Stimulated activated CD8-positive, alpha-beta memory T cell treated with anti-CD3 and anti-CD28 coated beads, Interleukin-12 subunit alpha, Interleukin-12 subunit beta, amount 100 ng/mL, for 24 hours (primary cell): ENCODE data around the gene DSTN.

Source experiments
- DNase-seq: peaks from one replicate; pipeline ENCODE4 v3.0.0-alpha.2; 2020; ENCODE audit errors: extremely low read depth

The DSTN gene

DNA sequence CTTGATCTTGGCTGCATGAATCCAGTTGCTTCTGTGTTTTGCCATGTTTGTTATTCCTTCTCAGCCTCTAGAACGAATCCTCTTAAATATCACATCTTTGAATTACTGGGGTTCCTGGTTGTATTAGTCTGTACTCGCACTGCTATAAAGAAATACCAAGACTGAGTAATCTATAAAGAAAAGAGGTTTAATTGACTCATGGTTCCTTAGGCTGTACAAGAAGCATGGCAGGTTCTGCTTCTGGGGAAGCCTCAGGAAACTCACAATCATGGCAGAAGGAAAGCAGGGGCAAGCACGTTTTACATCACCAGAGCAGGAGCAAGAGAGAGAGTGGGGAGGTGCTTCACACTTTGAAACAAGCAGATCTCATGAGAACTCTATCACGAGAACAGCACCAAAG, 20.7 kb upstream of the DSTN start:
- no peak for DNase-seq

DNA sequence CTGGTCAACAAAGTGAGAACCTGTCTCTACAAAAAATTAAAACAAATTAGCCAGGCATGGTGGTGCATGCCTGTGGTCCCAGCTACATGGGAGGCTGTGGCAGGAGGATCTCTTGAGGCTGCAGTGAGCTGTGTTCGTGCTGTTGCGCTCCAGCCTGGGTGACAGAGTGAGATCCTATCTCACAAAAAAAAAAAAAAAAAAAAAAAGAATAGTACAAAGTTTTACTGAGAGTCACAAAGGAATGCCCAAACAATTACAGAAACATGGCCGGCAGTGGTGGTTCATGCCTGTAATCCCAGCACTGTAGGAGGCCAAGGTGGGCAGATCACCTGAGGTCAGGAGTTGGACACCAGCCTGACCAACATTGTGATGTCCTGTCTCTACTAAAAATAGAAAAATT, 14.8 kb upstream of the DSTN start:
- DNase-seq = no peak

DNA sequence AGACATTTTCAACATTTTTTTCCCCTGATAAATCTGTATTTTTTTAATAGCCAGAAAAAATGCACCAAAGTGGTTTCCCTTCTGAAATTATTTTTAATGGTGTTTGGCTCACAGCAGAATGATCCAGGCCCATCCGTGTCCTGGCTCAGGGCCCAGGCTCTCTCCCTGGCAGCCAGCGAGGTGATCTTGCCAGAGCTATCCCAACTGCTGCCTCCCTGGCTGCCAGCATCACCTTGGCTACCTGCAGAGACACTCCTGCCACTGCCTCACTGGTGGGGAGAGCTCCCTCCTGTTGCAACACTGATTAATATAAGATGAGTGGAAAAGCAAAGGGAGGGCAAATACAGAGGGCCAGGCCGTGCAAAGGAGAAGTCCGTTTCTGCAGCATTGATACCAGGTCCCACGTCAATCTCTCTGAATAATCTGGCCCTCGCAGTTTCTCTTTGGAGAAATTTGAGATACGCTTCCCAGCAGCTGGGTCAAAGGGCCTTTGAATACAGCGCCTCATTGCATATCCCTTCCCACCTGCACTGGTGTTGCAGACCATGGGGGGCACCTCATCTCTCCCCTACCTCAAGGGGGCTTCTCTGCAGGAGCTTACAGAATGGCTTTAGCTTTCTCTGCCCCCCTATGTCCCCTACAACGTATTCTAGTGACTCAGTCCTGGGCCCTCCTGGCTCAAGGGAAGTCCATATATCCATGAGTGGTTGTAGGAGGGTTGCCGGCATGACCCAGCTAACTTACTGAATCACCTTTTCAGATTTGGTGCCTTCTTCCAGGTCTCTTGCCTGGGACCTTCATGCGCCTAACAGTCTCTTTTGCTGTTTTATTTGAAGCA, 12.8 kb upstream of the DSTN start:
- no peak for DNase-seq

DNA sequence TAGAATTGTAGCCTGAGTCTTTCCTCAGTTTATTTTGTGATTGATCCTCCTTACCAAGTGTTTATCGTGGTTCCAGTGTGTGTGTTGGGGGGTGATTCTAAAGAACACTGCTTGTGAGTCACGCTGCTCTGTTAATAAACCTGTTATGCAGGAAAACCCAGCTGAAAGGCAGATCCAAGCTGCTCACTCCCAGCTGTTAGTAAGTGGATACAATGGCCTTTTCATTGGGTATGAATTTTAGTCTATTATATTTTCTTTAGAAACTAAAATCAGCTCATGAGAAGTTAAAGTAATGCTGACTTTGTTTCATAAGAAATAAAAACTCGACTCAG, 12.2 kb upstream of the DSTN start:
- DNase-seq = no peak

DNA sequence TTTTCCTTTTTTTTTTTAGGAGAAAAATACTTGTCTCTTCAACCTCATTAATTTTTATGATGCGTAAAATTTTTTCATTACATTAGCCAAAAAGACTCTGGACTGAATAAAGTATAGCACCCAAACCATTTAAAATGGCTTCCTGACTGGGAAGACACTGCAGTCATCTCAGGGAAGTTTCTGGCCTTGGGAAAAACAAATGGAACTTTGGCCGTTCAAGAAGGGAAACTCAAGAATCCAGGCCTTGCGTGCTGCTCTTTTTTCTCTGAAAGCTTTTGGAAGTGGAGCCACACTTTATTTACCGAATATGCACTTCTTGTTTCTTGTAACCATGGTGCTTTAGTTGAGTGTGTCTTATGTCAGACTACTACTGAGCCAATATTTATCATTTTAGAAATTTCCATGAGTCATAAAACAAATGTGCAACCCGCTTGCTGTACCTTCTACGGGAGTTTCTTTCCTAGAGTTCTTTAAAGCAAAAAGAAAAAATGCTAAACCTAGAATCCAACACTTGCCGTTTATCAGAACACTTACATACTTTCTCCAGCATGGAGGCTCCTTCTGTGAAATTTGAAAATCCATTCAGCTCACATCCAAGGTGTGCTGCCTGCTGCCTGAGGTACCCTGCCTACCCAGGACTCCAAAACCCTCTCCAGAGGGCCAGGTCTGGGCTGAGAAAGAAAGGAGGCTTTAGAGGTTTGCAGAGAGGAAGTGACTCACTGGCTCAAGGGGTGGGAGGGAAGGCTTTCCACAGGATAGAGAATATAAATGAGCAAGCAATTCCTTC, 11.5 kb upstream of the DSTN start:
- no peak for DNase-seq

DNA sequence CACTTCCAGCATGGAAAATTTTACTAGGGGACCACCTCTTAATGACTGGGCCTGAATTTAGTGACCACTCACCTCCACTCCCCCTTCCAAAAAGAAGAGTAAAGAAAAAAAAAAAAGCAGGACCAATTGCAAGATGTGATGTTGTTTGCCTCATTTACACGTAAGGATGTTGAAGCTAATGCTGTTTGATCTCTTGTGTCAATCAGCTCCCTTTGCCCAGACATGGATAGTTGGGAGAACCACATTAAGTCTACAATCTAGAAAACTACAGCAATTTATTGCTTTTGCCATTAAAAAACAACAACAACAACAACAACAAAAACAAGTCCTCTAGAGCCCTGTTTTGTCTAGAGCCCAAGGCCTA, 11.0 kb upstream of the DSTN start:
- DNase-seq = no peak

DNA sequence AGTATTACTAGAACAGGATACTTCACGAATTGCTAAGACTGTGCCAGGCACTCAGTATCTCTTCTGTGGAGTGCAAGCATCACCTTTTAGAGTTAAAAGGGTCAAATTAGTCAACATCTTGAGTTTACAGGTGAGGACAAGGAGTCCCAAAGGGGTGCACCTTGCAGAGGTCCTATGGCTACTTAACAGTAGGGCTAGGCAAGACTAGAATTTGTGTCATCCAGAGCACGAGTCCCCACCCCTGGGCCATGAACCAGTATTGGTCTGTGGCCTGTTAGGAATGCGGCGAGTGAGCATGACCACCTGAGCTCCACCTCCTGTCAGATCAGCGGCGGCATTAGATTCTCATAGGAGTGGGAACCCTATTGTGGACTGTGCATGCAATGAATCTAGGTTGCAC, 10.5 kb upstream of the DSTN start:
- no peak for DNase-seq

DNA sequence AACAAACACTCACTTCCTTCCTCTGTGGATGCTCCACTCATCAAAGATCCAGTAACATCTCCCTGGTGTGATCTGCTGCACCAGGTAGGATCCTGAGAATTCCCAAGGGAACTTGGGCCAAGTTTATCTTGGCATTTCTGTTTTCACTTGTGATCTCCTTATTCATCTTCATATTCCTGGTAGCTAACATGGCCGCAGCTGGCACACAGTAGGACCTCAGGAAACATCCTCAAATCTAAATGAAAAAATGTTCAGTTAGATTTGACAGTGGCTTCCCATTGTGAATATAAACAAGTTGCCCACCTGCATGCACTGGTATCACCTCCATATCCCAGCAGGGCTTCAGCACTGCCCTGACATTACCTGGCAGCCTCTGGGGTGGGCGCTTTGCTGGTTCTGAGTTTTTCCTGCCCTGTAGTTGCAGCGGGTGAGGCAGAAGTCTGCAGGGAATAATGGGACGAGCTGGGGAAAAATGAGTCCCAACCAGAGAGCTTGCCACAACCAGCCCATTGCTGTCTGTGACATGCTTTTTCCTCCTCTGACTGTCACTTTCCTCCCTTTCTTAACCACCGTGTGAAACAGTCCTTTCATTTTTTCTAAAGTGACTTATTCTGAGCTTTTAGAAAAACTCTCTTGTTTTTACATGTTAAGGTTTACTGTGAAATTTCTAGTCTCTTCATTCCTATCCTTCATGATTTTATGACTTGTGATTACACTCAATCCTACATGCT, 9.4 kb upstream of the DSTN start:
- no peak for DNase-seq

DNA sequence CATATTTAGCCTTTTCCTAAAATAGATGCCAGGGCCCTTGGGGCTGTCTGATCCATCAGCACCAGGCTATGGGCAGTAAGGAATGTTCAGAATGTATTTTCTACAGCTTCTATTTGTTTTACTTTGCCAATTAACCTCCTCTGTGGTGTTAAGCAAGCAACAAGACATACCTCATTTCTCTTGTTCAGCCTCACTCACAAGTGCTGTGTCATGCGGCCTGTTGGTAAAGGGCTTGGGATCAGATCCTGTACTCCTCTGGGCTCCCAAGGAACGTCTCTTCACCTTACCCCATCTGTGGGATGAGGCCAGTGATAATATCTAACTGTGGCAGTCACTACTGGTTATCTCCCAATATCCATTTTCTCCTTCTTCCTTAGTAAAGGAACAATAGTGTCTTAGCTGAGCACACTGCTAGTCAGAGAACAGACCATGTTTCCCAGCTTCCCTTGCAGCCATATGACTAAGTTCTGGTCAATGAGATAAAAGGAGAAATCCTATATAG, 7.0 kb upstream of the DSTN start:
- no peak for DNase-seq

DNA sequence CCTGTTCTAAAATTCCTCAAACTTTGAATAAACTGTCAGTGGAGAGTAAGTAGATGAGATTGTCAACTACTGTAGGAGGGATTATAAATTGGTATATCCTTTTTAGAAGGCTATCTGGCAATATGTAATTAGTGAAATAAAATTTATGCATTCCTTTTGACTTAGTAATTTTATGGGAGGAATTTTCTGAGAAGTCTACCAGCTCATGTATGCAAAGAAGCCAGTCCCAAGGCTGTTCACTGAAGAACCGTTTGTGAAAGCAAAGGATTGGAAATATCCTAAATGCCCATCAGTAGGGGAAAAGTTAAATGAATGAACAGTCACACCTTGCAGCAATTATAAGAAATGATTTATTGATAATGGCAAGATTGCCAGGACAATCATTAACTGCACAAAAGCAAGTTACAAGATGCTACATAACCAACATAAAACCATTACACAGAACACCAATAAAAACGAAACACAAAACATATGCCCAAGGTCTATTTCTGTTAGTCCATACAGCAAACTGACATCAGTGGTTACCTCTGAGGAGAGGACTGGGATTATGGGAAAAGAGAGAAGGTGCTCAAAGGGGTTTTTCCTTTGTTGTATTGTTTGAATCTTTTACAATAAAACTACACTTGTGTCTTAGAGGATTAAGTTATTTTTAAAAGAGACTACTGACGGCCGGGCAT, 4.6 kb upstream of the DSTN start:
- DNase-seq = no peak

DNA sequence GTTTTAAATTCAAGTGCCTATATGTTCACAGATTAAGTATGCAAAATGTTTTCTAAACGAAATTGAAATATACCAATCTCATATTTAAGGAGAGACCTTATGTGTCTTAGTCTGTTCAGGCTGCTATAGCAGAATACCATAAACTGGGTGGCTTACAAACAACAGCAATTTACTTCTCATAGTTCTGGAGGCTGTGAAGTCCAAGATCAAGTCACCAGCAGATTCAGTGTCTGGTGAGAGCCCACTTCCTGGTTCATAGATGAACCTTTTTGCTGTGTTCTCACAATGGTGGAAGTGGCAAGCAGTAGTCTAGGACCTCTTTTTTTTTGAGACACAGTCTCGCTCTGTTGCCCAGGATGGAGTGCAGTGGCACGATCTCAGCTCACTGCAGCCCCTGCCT, 3.5 kb upstream of the DSTN start:
- no peak for DNase-seq

DNA sequence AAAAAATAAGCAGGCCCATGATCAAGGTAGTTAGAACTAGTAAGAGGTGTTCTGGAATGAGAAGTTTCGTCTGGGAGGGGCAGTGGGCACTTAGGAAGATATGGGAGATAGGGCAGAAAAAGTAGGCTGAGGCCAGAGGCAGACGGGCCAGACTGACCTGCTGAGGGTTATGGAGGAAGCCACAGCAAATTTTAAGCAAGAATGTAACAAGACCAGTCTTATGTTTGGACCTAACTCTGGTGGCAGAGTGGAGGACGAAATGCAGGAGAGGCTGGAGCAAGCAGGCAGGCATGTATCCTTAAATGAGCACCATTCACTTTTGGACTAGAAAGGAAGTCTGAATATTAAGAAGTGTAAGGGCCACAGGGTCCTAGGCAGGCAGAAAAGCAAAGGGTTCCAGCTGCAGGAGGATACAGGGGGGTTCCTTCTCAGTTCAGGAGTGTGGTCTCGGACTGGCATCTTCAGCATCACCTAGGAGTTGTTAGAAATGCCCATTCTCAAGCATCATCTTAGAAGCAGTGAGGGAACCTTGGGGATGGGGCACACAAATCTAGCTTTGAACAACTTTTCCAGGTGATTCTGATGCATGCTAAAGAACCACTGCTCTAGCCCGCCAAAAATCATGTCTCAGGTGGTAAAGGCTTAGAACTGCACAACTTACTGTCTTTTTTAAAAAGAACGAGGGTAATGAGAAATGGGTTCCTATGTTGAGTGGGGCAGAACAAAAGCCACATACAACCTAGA, 1.7 kb upstream of the DSTN start:
- no peak for DNase-seq

DNA sequence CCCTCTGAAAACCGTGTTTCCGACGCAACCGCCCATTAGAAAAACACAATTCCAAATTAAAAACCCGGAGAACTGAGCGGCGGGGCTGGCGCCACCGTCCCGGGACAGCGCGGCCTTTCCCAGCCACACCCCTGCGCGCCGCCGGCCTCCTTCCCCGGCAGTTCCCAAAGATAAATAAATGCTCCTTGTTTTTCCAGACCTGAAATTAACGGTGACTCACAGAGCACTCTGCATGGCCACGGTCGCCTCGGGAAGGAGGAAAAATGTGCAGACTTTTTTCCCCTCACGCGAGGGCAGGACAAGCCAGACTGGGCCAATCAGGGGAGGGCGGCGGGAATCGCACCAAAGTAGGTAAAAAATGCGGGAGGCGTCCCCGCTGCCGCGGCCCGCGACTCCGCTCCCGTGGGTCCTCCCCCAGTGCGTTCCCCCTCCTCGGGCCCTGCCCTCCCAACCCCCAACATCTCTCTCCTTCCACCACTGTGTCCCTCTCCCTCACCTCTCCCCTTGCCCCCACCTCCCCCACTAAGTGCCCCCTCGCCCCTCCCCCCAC, 828 bp upstream of the DSTN start:
- no peak for DNase-seq

DNA sequence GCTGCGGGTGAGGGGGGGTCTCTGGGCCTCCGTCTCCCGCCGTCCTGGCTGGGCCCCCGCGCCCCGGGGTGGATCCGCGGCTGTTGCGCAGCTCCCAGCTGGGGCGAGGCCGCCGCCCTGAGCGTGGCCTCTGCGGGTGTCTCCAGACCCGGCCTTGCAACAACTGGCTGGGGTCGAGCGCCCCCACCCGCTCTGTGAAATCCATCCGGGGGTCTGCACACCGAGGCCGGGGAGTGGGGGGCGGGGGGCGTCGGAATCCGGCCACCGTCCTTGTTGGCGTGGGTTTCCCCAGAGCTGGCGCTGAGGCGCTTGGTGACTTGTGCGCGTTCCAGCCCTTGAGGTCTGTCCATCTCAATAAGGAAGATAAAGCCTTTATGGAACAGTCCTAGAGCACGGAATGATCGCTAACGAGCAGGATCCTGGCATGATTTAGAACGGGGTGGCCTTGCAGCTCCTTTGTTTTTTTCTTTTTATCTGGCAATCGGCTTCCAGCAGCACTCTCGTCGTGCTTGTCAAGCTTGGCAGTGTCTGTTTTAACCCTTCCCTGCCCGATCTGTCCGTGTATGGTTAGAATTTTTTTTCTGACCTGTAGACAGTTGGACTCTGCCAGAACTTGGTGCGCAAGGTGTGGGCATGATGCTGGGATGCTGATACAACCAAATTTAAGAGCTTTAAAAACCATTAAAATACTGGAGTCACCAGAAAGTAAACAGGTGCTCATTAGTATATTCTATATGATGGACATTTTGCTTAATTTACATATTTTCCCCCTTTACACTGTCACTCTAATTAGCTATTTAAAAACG, 675 bp downstream of the DSTN start:
- DNase-seq = no peak

DNA sequence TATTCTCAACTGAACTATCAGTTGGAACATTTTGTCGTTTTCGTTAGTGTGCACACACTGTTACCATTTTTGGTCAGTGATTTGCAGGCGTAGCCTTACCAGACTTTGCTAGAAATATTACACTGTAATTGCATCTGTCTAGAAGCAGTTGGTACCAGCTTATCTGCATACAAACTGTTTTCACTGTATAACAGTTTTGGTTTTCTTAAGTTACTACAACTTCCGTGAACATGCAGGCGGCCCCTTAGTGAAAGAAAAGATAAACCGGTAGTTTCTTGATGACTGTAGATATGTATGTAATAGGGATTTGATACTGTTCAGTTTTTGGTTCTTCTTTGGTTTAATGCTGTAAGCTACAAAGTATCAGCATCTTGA, 1.3 kb downstream of the DSTN start:
- DNase-seq = no peak

DNA sequence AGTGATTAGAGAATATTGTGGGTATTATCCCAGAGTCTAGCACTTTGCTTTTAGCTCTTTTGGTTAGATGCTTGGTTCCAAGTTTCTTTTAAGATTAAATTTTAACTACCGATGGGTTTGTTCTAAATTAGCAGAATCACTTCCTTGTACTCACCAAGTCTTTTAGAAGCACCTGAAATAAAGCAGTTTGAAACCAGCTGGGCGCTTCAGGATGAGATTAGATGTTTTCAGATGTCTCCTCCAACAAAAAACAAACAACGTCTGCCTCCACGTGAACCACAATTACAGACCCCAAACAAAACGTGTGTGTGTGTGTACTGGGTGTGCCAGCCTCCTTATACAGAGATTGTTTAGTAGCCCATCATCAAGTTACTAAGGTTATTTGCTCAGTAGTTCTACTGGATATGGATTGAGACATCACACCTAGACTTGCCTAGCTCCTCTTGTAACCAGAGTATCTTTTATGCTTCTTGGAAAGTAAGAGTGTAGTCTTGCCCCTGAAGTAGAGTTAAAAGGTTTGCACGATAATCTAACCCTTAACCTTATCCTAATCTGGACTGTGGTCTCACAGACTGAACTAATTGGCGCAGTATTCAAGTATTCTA, 2.3 kb downstream of the DSTN start:
- no peak for DNase-seq

DNA sequence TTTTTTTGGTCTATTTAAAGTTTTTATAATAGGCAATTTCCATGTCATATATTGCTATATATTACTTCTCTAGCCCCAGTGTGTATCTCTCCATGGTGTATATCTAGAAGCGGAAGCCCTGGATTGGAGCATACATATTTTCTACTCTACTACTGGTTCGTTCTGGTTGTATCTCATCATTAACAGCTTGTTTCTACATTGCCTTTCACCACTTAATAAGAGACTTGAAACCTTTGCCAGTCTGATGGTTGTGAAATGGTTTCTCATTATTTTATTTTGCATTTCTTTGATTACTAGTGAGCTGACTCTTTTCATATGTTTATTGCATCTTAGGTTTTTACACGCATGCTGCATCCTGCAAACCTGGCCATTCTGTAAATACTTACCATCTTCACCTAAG, 3.6 kb downstream of the DSTN start:
- no peak for DNase-seq

DNA sequence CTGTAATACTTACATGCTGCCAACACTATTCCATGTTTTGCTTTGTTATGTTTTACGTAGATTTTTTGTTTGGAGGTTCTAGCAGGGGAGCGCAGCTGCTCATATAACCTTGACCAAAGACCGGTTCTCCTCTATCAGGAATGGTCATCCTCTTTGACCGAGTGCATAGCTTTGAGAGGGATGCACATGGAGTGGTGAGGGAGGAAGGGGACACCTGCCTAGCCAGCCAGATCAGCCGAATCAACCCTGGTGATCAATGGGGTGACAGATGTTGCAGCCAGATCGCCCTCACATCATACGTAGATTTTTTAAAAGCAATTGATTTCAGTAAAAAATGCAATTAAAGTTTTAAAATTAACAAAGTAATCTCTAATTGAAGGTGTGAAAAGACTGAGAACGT, 6.3 kb downstream of the DSTN start:
- DNase-seq = no peak

DNA sequence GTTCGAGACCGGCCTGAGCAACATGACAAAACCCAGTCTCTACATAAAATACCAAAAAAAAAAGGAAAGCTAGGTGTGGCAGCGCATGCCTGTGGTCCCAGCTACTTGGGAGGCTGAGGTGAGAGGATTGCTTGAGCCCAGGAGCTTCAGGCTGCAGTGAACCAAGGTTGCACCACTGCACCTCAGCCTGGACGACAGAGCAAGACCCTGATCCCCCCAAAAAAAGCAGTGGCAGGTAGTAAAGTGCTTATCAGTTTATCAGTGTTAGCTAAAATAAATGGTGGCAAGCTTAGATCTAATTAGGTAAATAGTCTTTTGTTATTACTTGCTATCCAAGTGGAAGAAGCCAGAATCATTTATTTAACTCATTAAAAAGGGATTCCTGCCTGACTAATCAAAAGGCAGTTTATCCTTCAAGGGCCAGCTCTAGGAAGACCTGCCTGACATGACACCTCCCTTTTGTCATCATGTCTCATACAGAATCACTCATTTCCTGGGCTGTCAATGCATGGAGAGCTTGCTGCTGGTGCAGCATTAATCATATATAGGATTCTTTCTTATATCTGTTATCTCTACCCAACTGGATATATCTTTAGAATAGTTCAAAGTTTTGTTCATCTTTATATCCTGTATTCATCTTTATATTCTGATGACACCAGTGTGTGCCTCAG, 9.6 kb downstream of the DSTN start:
- DNase-seq = no peak
